Aorta (tissue), 5 donors: ENCODE results near the gene OTX1. TPM values are rescaled to one million over a fixed set of nuclear protein-coding genes. Genes with fewer than 3 reads are reported as not detected.

ENCODE experiments used
- ATAC-seq: fragments of 200-7000 bp; cut with Tn5 transposase; one replicate; pipeline ENCODE4 v1.9.1; 2022; ENCODE audit warnings: moderate library complexity; ENCODE audit not compliant: low FRiP score
- DNase-seq, 2 donors: peaks; one replicate each; pipeline ENCODE4 v3.0.0-alpha.2; 2020
- H3K27ac ChIP-seq, 2 donors: one replicate each; pipeline ENCODE4 v1.5.1; 2013; ENCODE audit warnings: low read length in 2 of 2, mild to moderate bottlenecking in 2 of 2, moderate library complexity in 2 of 2, control low read depth in 1 of 2, inconsistent platforms in 1 of 2, low read depth in 1 of 2
- H3K27me3 ChIP-seq, 2 donors: one replicate each; pipeline ENCODE4 v1.6.1; 2013; ENCODE audit warnings: control low read depth in 1 of 2, low read length in 1 of 2, mild to moderate bottlenecking in 1 of 2, moderate library complexity in 1 of 2; ENCODE audit not compliant: insufficient read depth in 2 of 2, control insufficient read depth in 1 of 2
- H3K36me3 ChIP-seq, 2 donors: one replicate each; pipeline ENCODE4 v1.6.1; 2013; ENCODE audit warnings: control low read depth in 1 of 2, low read length in 1 of 2, mild to moderate bottlenecking in 1 of 2; ENCODE audit not compliant: insufficient read depth in 2 of 2, control insufficient read depth in 1 of 2
- H3K4me1 ChIP-seq, 2 donors: one replicate each; pipeline ENCODE4 v1.6.1; 2013; ENCODE audit warnings: low read length in 2 of 2, control low read depth in 1 of 2, mild to moderate bottlenecking in 1 of 2, moderate library complexity in 1 of 2; ENCODE audit not compliant: insufficient read depth in 2 of 2, control insufficient read depth in 1 of 2
- H3K4me3 ChIP-seq, 2 donors: one replicate each; pipeline ENCODE4 v1.5.1; 2013; ENCODE audit warnings: low read length in 2 of 2, control low read depth in 1 of 2, mild to moderate bottlenecking in 1 of 2
- H3K9me3 ChIP-seq: one replicate; pipeline ENCODE4 v1.6.1; 2013; ENCODE audit warnings: mild to moderate bottlenecking, low read length; ENCODE audit not compliant: control insufficient read depth
- WGBS, 2 donors: extraction: QIAGEN DNeasy Blood & Tissue Kit; methylation state at CpG; one replicate each; pipeline ENCODE4 v1.1.7; 2013; 5-methylcytosine and 5-hydroxymethylcytosine counted together
- intact Hi-C, 2 donors: fragments of 100-400 bp; cut with DNase I; formaldehyde crosslinking; loops; one replicate each; pipeline versions ENCODE4 v1.14.2 to v1.15.0; 2022
- polyA plus RNA-seq, 2 donors: library from polyadenylated mRNA; stranded (reverse); fragments of 200-250 nt; gene quantifications; one replicate each; pipeline ENCODE4 v1.2.3, GENCODE V29; 2013
- total RNA-seq, 2 donors: library from RNA; stranded (reverse); fragmentation: NEBNext Ultra II Directional; extraction: Animal tissue kit (Norgen Biotek cat#: 25700); gene quantifications; one replicate each; pipeline ENCODE4 v1.2.1, GENCODE V29; 2021
- donor health status: healthy with polysubstance abuse.
- donor health status: Bipolar disorder and iron deficiency.
- donor health status: DM: no; HTN: no; CAD: no.
- donor health status: DM: no; HTN: no; CAD: no.
- donor health status: DM: yes; HTN: yes; CAD: no.

Gene OTX1
- total and polyA plus RNA-seq, 4 donors = not detected

- Histone ChIP-seq H3K4me3 (no peak overlapping the region), H3K36me3 (no peaks in the 10 kb centered on the region), H3K27me3 (no peaks in the 10 kb centered on the region), H3K9me3 (peaks cover 12% of the 10 kb centered on the region), H3K4me1 (no peaks in the 10 kb centered on the region), H3K27ac (no peak overlapping the region)
- no peak for ATAC-seq
- intact Hi-C loops = no loop called here
- 95 to 97% methylated on average over 1 of the region's 1 CpG for WGBS, 2 donors
- no peak for DNase-seq
Observed at GRCh38 chr2:63104482-63104881, 53.9 kb downstream of the OTX1 start.
